Hematopoietic multipotent progenitor cell treated with erythropoietin and hydrocortisone succinate and interleukin-3 and kit ligand, for 15 days (in vitro differentiated cells): ENCODE results near the gene PSMB7.

Experiments
- DNase-seq: peaks from one replicate; pipeline ENCODE4 v3.0.0-alpha.2; 2015; ENCODE audit warnings: low spot score

PSMB7 gene

GRCh38 chr9:124415102-124415851 lies at the start of gene PSMB7:
Gene PSMB7, minus strand, starts transcription at chr9:124415442. Its CDS starts 17 bp downstream, at chr9:124415425.
- peak; percentile 100 for DNase-seq

- DNase-seq: no peak
Measured at GRCh38 chr9:124462739-124463138, 47.5 kb upstream of the PSMB7 start.

- no peak for DNase-seq
Measured at GRCh38 chr9:124458441-124458840, 43.2 kb upstream of the PSMB7 start.

GRCh38 chr9:124457887-124458431 lies 42.7 kb upstream of the PSMB7 start:
- DNase-seq: no peak

GRCh38 chr9:124457079-124457886 lies 42.0 kb upstream of the PSMB7 start:
- DNase-seq: no peak

GRCh38 chr9:124456341-124457078 lies 41.3 kb upstream of the PSMB7 start:
- DNase-seq: no peak

- no peak for DNase-seq
Measured at GRCh38 chr9:124455820-124456219, 40.6 kb upstream of the PSMB7 start.

GRCh38 chr9:124454791-124455443 lies 39.7 kb upstream of the PSMB7 start:
- no peak for DNase-seq

- no peak for DNase-seq
Measured at GRCh38 chr9:124454296-124454695, 39.1 kb upstream of the PSMB7 start.

GRCh38 chr9:124453586-124454191 lies 38.4 kb upstream of the PSMB7 start:
- peak; percentile 21 for DNase-seq

GRCh38 chr9:124452841-124453585 lies 37.8 kb upstream of the PSMB7 start:
- no peak for DNase-seq

- no peak for DNase-seq
Measured at GRCh38 chr9:124452326-124452725, 37.1 kb upstream of the PSMB7 start.

GRCh38 chr9:124450931-124451661 lies 35.9 kb upstream of the PSMB7 start:
- DNase-seq: no peak

GRCh38 chr9:124450241-124450924 lies 35.1 kb upstream of the PSMB7 start, which contains the start of gene ADGRD2:
Gene ADGRD2, plus strand, starts transcription at chr9:124450451. Its CDS starts 1,216 bp downstream, at chr9:124451667.
- DNase-seq: no peak

- DNase-seq: no peak
Measured at GRCh38 chr9:124449381-124450151, 34.3 kb upstream of the PSMB7 start.

GRCh38 chr9:124448019-124448418 lies 32.8 kb upstream of the PSMB7 start:
- DNase-seq: no peak

- DNase-seq: no peak
Measured at GRCh38 chr9:124447297-124447661, 32.0 kb upstream of the PSMB7 start.

GRCh38 chr9:124444166-124444565 lies 28.9 kb upstream of the PSMB7 start:
- no peak for DNase-seq
